ENCODE results near the gene ACOXL. TPM values are rescaled to one million over a fixed set of nuclear protein-coding genes. Genes with fewer than 3 reads are reported as not detected.
A peak's percentile ranks its signal among the peaks of the same experiment; 100 is the strongest.
"Not testable (repeated sequence)": the region's sequence is repeated elsewhere in the genome, so short reads cannot be mapped to it uniquely, and the experiment has no call there.

ACOXL gene
- polyA plus RNA-seq, 3 donors: 0.35 TPM; not detected in 2

GRCh38 chr2:110691612-110692258 lies 40.6 kb upstream of the ACOXL start:
- H3K9ac ChIP-seq (ENCODE audit: insufficient read depth, low read length, poor library complexity, severe bottlenecking): no peak overlapping the region
- Mint-ChIP-seq H3K4me3 (no peak overlapping the region), H3K4me1 (peaks cover 17% of the 10 kb centered on the region), H3K27me3 (ENCODE audit: low read depth in 3 of 3) (peaks cover 0 to 3% (median 2%) of the 10 kb centered on the region in 3 donors), H3K36me3 (no peaks in the 10 kb centered on the region), H3K9me3 (peaks cover 5 to 22% (median 15%) of the 10 kb centered on the region in 7 donors), H3K27ac (no peak overlapping the region)
- no peak overlapping the region for H3K27ac ChIP-seq (ENCODE audit: low read depth in 1 of 2, low read length in 2 of 2)
- TF ChIP-seq CTCF (IDR thresholded peaks at IDR 0.05): no peak
- H3K4me1 ChIP-seq (ENCODE audit: control insufficient read depth in 1 of 2, insufficient read depth in 2 of 2, low read length in 2 of 2): peaks cover 12 to 16% of the 10 kb centered on the region in 2 donors
- no peak for DNase-seq
- no peak overlapping the region for H2AFZ ChIP-seq (ENCODE audit: insufficient read depth, low read depth, low read length, poor library complexity, severe bottlenecking)
- no peaks in the 10 kb centered on the region for H4K20me1 ChIP-seq (ENCODE audit: insufficient read depth, low read length)
- H3K36me3 ChIP-seq (replicated peaks in 1 of 2; ENCODE audit: control insufficient read depth in 1 of 2, insufficient read depth in 2 of 2, low read length in 2 of 2): no peaks in the 10 kb centered on the region
- no peak overlapping the region for H3K4me3 ChIP-seq (replicated peaks in 1 of 3; ENCODE audit: low read depth in 2 of 3, low read length in 3 of 3)
- H3K27me3 ChIP-seq (ENCODE audit: control insufficient read depth in 2 of 2, insufficient read depth in 2 of 2, low read length in 2 of 2): no peaks in the 10 kb centered on the region
- intact Hi-C loops (cut with micrococcal nuclease): no loop called here
- 97% methylated on average over 8 of the region's 11 CpGs for WGBS (ENCODE audit: insufficient coverage)
- H3K9me3 ChIP-seq (replicated peaks in 1 of 2; ENCODE audit: control insufficient read depth in 1 of 2, insufficient read depth in 1 of 2, low read length in 2 of 2): peaks cover 12 to 13% of the 10 kb centered on the region in 2 donors
- H3K79me2 ChIP-seq (ENCODE audit: insufficient read depth, low read length): no peaks in the 10 kb centered on the region
- H3K4me2 ChIP-seq (replicated peaks; ENCODE audit: extremely low read depth, low read length, poor library complexity, severe bottlenecking): no peak overlapping the region

- peak overlapping the region; percentile 29 for H2AFZ ChIP-seq (ENCODE audit: insufficient read depth, low read depth, low read length, poor library complexity, severe bottlenecking)
- peaks cover 12 to 16% of the 10 kb centered on the region in 2 donors for H3K4me1 ChIP-seq (ENCODE audit: control insufficient read depth in 1 of 2, insufficient read depth in 2 of 2, low read length in 2 of 2)
- H3K9ac ChIP-seq (ENCODE audit: insufficient read depth, low read length, poor library complexity, severe bottlenecking); H3K36me3 ChIP-seq (replicated peaks in 1 of 2; ENCODE audit: control insufficient read depth in 1 of 2, insufficient read depth in 2 of 2, low read length in 2 of 2); H3K9me3 ChIP-seq (replicated peaks in 1 of 2; ENCODE audit: control insufficient read depth in 1 of 2, insufficient read depth in 1 of 2, low read length in 2 of 2); H3K4me3 ChIP-seq (replicated peaks in 1 of 3; ENCODE audit: low read depth in 2 of 3, low read length in 3 of 3); H3K27me3 ChIP-seq (ENCODE audit: control insufficient read depth in 2 of 2, insufficient read depth in 2 of 2, low read length in 2 of 2); H3K27me3 Mint-ChIP-seq (ENCODE audit: low read depth in 3 of 3); H4K20me1 ChIP-seq (ENCODE audit: insufficient read depth, low read length); H3K4me3 Mint-ChIP-seq; DNase-seq; intact Hi-C loops (cut with micrococcal nuclease); H3K79me2 ChIP-seq (ENCODE audit: insufficient read depth, low read length); H3K27ac ChIP-seq (ENCODE audit: low read depth in 1 of 2, low read length in 2 of 2); H3K4me2 ChIP-seq (replicated peaks; ENCODE audit: extremely low read depth, low read length, poor library complexity, severe bottlenecking); H3K9me3 Mint-ChIP-seq; H3K36me3 Mint-ChIP-seq: not testable (repeated sequence)
- no CpG with 5 or more reads among the region's 5 CpGs for WGBS (ENCODE audit: insufficient coverage)
- H3K4me1 Mint-ChIP-seq: peaks cover 17% of the 10 kb centered on the region
- peak overlapping the region in 2 of 7 donors; percentile 25 to 73 for H3K27ac Mint-ChIP-seq
Observed at GRCh38 chr2:110695146-110695898, 37.1 kb upstream of the ACOXL start.

- H3K36me3 ChIP-seq (replicated peaks in 1 of 2; ENCODE audit: control insufficient read depth in 1 of 2, insufficient read depth in 2 of 2, low read length in 2 of 2); H3K4me2 ChIP-seq (replicated peaks; ENCODE audit: extremely low read depth, low read length, poor library complexity, severe bottlenecking); H3K27me3 ChIP-seq (ENCODE audit: control insufficient read depth in 2 of 2, insufficient read depth in 2 of 2, low read length in 2 of 2); H3K9me3 Mint-ChIP-seq; H3K27ac ChIP-seq (ENCODE audit: low read depth in 1 of 2, low read length in 2 of 2); H3K9ac ChIP-seq (ENCODE audit: insufficient read depth, low read length, poor library complexity, severe bottlenecking); intact Hi-C loops (cut with micrococcal nuclease); H3K27ac Mint-ChIP-seq; H3K27me3 Mint-ChIP-seq (ENCODE audit: low read depth in 3 of 3); H2AFZ ChIP-seq (ENCODE audit: insufficient read depth, low read depth, low read length, poor library complexity, severe bottlenecking); DNase-seq; H4K20me1 ChIP-seq (ENCODE audit: insufficient read depth, low read length); H3K4me3 ChIP-seq (replicated peaks in 1 of 3; ENCODE audit: low read depth in 2 of 3, low read length in 3 of 3); H3K36me3 Mint-ChIP-seq; H3K79me2 ChIP-seq (ENCODE audit: insufficient read depth, low read length); H3K4me3 Mint-ChIP-seq; H3K9me3 ChIP-seq (replicated peaks in 1 of 2; ENCODE audit: control insufficient read depth in 1 of 2, insufficient read depth in 1 of 2, low read length in 2 of 2): not testable (repeated sequence)
- no CpG with 5 or more reads among the region's 6 CpGs for WGBS (ENCODE audit: insufficient coverage)
- peaks cover 32% of the 10 kb centered on the region for H3K4me1 Mint-ChIP-seq
- H3K4me1 ChIP-seq (ENCODE audit: control insufficient read depth in 1 of 2, insufficient read depth in 2 of 2, low read length in 2 of 2): peaks cover 17 to 30% of the 10 kb centered on the region in 2 donors
Observed at GRCh38 chr2:110698253-110698652, 34.1 kb upstream of the ACOXL start.
